Common myeloid progenitor, CD34-positive (primary cell): ENCODE data around the gene VKORC1.
"Not testable (repeated sequence)": the region's sequence is repeated elsewhere in the genome, so short reads cannot be mapped to it uniquely, and the experiment has no call there.

Experiments
- CTCF ChIA-PET: fragments of 350-600 bp; sonication (Branson Sonifier 250); formaldehyde crosslinking; loops from one replicate; lab custom pipeline; 2021; ENCODE audit warnings: antibody characterized with exemption; lab: Charles Lee
- POLR2A ChIA-PET: fragments of 350-600 bp; sonication (Branson Sonifier 250); formaldehyde crosslinking; loops from one replicate; lab custom pipeline; 2021; ENCODE audit warnings: antibody characterized with exemption; lab: Charles Lee
- DNase-seq, 3 donors: peaks; one replicate each; pipeline versions ENCODE4 v3.0.0 to v3.0.0-alpha.2; 2013
- H3K27ac ChIP-seq, 2 experiments: 1 replicate in 1 of 2; 2 replicates in 1 of 2; pipeline ENCODE4 v1.7.0; 2013; ENCODE audit warnings: inconsistent platforms in 2 of 2, low read length in 2 of 2, mild to moderate bottlenecking in 2 of 2, low read depth in 1 of 2, moderate library complexity in 1 of 2; ENCODE audit not compliant: severe bottlenecking in 2 of 2, insufficient read depth in 1 of 2, poor library complexity in 1 of 2
- H3K27me3 ChIP-seq, 5 experiments: replicated peaks in 2 of 5; 1 replicate in 3 of 5; 2 replicates in 2 of 5; pipeline versions ENCODE4 v1.6.1 to v1.7.0; 2013; ENCODE audit warnings: low read length in 4 of 5, mild to moderate bottlenecking in 2 of 5, moderate library complexity in 2 of 5, inconsistent platforms in 1 of 5; ENCODE audit not compliant: insufficient read depth in 5 of 5, control insufficient read depth in 4 of 5
- H3K36me3 ChIP-seq, 4 experiments: 1 replicate in 2 of 4; 2 replicates in 2 of 4; pipeline versions ENCODE4 v1.6.1 to v1.7.0; 2013; ENCODE audit warnings: low read length in 3 of 4, control low read depth in 1 of 4, mild to moderate bottlenecking in 1 of 4; ENCODE audit not compliant: control insufficient read depth in 4 of 4, insufficient read depth in 4 of 4
- H3K4me1 ChIP-seq, 4 experiments: 1 replicate in 3 of 4; 2 replicates in 1 of 4; pipeline versions ENCODE4 v1.6.1 to v1.7.1; 2013; ENCODE audit warnings: low read length in 3 of 4, mild to moderate bottlenecking in 3 of 4, control low read depth in 1 of 4, inconsistent platforms in 1 of 4, moderate library complexity in 1 of 4; ENCODE audit not compliant: control insufficient read depth in 4 of 4, insufficient read depth in 4 of 4; ENCODE audit errors: control extremely low read depth in 1 of 4
- H3K4me3 ChIP-seq, 7 experiments: 1 replicate in 4 of 7; 2 replicates in 3 of 7; pipeline versions ENCODE4 v1.5.1 to v1.7.0; 2013; ENCODE audit warnings: mild to moderate bottlenecking in 7 of 7, low read length in 6 of 7, moderate library complexity in 6 of 7, inconsistent platforms in 2 of 7, low read depth in 2 of 7, control low read depth in 1 of 7; ENCODE audit not compliant: insufficient read depth in 4 of 7, control insufficient read depth in 1 of 7; ENCODE audit errors: extremely low read depth in 1 of 7
- H3K9me3 ChIP-seq, 5 experiments: 1 replicate in 4 of 5; 2 replicates in 1 of 5; pipeline versions ENCODE4 v1.6.1 to v1.7.1; 2013; ENCODE audit warnings: low read length in 4 of 5, mild to moderate bottlenecking in 2 of 5, inconsistent platforms in 1 of 5, low read depth in 1 of 5, moderate library complexity in 1 of 5; ENCODE audit not compliant: control insufficient read depth in 4 of 5, insufficient read depth in 2 of 5; ENCODE audit errors: control extremely low read depth in 1 of 5
- WGBS: methylation state at CpG from one replicate; pipeline ENCODE4 v1.1.5; 2013; ENCODE audit not compliant: insufficient coverage; 5-methylcytosine and 5-hydroxymethylcytosine counted together

VKORC1 gene

DNA sequence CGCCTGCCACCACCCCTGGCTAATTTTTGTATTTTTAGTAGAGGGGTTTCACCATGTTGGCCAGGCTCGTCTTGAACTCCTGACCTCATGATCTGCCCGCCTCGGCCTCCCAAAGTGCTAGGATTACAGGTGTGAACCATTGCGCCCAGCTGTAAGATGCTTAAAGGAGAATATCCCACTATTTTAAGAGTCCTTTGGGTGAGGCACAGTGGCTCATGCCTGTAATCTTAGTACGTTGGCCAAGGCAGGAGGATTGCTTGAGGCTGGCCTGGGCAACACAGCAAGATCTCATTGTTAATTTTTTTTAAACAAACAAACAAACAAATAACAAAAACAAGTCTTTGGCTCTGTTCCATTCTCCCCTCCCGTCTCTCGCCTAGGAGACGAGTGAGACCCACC lies 46.5 kb upstream of the VKORC1 start:
- Histone ChIP-seq H3K4me3 (peak overlapping the region in 1 of 7 experiments; percentile 52), H3K27ac (peak overlapping the region in 1 of 2 experiments; percentile 77), H3K4me1 (peaks cover 0 to 17% (median 17%) of the 10 kb centered on the region in 4 experiments)
- CTCF ChIA-PET: interaction anchor here (1.4 to 8.5 kb wide), 6 partner anchors 12 to 156 kb away, joined by 4 to 123 read pairs (median 10); partner anchors contain the start of genes HSD3B7 and KAT8
- H3K9me3 ChIP-seq, H3K36me3 ChIP-seq, POLR2A ChIA-PET, H3K27me3 ChIP-seq, DNase-seq: not testable (repeated sequence)
- 98% methylated on average over 9 of the region's 9 CpGs for WGBS

DNA sequence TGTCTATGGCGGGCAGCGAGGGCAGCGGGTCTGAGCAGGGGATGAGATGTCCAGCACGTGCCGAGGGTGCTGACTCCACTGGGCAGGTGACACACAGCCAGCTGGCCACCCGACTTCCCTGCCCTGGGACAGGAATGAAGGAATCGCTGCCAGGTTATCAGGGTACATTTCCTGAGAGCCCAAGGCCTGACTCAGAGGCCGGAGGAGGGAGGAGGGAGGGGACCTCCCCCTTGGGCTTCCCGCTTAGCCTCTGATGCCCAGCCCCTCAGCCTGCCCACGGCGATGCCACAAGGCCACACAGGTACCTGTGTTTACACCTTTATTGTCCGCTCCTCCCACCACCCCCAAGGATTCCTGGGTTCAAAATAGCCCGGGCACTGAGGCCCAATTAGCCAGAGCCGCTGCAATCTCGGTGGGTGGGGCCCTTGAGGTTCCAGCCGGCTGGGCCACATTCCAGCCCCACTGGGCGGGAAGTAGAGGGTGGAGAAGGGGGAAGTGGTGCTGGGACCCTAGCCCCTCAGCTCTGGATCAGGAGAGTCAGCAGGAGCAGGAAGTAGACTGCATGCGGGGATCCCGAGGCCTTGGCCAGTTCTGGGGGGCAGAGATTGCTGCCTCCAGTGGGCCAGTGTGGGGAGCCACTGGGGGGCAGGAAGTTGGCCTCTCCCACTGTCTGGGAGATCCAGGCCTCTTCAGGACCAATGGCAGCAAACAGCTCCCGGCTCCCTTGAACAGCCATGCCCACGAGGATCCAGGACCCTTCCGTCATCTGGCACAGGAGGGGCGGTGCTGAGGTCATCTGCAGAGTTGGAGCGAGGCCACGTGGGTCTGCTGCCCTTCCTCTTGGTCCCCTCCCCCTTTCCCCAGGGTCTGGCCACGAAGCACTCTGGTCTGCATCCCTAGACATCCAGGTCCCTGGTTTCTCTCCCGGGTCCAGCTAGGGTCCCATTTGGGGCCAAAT lies 44.3 kb upstream of the VKORC1 start:
- H3K4me3 ChIP-seq: no peak overlapping the region
- WGBS: 95% methylated on average over 23 of the region's 27 CpGs
- peaks cover 0 to 17% (median 17%) of the 10 kb centered on the region in 4 experiments for H3K4me1 ChIP-seq
- POLR2A ChIA-PET: no interaction called here
- CTCF ChIA-PET: interaction anchor here (0.5 to 8.5 kb wide), 3 partner anchors 10 to 39 kb away, joined by 3 to 123 read pairs (median 3); no protein-coding TSS in a partner anchor
- no peaks in the 10 kb centered on the region for H3K9me3 ChIP-seq
- no peak overlapping the region for H3K27ac ChIP-seq
- H3K27me3 ChIP-seq: no peaks in the 10 kb centered on the region
- no peaks in the 10 kb centered on the region for H3K36me3 ChIP-seq
- no peak for DNase-seq

DNA sequence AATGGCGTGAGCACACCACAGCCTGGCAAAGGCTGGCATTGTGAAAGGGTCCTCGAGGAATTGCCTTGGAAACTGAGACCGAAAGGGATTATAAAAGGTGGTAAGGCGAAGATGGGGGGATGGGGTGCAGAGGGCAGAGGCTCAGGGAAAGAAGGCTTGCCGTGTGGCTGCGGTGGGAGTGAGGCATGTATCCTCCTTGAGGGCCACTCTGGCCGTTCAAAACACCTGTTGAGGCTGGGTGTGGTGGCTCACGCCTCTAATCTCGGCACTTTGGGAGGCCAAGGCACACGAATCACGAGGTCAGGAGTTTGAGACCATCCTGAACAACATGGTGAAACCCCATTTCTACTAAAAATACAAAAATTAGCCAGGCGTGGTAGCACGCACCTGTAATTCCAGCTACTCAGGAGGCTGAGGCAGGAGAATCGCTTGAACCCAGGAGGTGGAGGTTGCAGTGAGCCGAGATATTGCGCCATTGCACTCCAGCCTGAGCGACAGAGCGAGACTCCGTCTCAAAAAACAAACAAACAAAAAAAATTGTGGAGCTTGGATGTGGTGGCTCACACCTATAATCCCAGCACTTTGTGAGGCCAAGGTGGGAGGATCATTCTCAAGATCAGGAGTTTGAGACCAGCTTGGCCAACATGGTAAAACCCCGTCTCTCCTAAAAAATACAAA lies 42.4 kb upstream of the VKORC1 start:
- H3K9me3 ChIP-seq, DNase-seq, POLR2A ChIA-PET, H3K4me3 ChIP-seq, H3K27me3 ChIP-seq, H3K27ac ChIP-seq, H3K4me1 ChIP-seq: not testable (repeated sequence)
- H3K36me3 ChIP-seq: peaks cover 0 to 12% (median 8%) of the 10 kb centered on the region in 4 experiments
- WGBS: 99% methylated on average over 16 of the region's 20 CpGs
- CTCF ChIA-PET: interaction anchor here (0.7 to 1.5 kb wide), 4 partner anchors 9 to 35 kb away, joined by 3 read pairs; partner anchors contain the start of gene PRSS36

DNA sequence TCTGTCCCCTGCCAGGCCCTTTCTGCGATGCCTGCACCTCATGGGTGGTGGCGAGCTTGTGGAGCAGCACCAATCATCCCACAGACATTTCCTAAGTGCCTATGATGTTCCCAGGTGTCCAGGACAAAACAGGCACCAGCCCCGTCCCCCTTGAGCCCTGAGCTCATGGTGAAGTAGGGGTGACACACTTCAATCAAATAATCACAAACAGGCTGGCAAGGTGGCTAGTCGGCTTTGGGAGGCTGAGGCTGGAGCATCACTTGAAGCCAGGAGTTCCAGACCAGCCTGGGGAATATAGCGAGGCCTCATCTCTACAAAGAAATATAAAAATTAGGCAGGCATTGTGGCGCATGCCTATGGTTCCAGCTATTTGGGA lies 41.7 kb upstream of the VKORC1 start:
- H3K4me1 ChIP-seq: peaks cover 0 to 3% (median 2%) of the 10 kb centered on the region in 4 experiments
- ChIA-PET POLR2A (no interaction called here), CTCF (interaction anchor here (0.6 to 2.1 kb wide), 4 partner anchors 13 to 152 kb away, joined by 3 to 6 read pairs (median 3); partner anchors contain the start of genes KAT8 and PRSS36)
- WGBS: 100% methylated on average over 1 of the region's 6 CpGs
- no peak for DNase-seq
- no peaks in the 10 kb centered on the region for H3K9me3 ChIP-seq
- peaks cover 0 to 18% (median 12%) of the 10 kb centered on the region in 4 experiments for H3K36me3 ChIP-seq
- no peak overlapping the region for H3K27ac ChIP-seq
- H3K4me3 ChIP-seq: no peak overlapping the region
- no peaks in the 10 kb centered on the region for H3K27me3 ChIP-seq

DNA sequence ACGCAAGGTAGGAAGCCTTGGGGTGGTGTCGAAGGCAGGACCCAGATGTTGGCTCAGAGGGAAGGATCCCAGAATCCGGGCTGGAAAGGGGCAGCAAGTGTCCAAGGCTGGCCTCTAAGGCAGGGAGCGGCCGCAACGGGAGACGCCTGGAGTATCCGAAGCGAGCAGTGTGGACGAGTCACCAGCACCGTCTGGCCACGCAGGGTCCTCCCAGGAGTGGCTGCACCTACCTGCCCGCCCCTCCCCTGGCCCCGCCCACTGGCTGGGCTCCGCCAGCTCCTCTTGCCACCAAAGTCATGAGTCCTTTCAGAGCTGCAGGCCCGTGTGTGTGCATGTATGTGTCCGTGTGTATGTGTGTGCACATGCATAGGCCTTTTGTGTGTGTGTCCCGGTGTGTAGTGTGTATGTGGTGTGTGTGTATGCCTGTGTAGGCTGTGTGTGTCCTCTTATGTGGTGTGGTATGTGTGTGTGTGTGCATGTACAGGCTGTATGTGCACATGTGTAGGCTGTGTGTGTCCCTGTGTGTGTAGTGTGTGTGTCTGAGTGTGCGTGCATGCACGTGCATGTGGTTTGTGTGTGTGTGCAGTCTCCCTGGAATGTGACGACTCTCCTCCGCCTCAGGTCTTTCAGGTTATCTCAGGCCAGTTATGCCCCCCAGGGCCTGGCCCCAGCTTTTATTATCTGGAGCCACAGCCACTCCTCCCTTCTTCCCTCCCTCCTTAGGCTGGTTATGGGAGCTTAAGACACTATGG lies 41.1 kb upstream of the VKORC1 start, which contains the start of gene PRSS8:
Gene PRSS8, minus strand, starts transcription at position 193 of the 752 bp plus-strand sequence. CDS start 229 bp downstream, outside the sequence.
- ChIA-PET CTCF (interaction anchor here (0.6 to 2.1 kb wide), 5 partner anchors 10 to 151 kb away, joined by 3 to 6 read pairs (median 3); partner anchors contain the start of genes KAT8 and PRSS36), POLR2A (no interaction called here)
- Histone ChIP-seq H3K36me3 (peaks cover 0 to 23% (median 14%) of the 10 kb centered on the region in 4 experiments), H3K27ac (peak within 1 kb of the TSS in 1 of 2 experiments; percentile 49), H3K27me3 (no peaks in the 10 kb centered on the region), H3K9me3 (no peaks in the 10 kb centered on the region), H3K4me1 (no peaks in the 10 kb centered on the region), H3K4me3 (no peak within 1 kb of the TSS)
- 89% methylated on average over 21 of the region's 22 CpGs for WGBS
- DNase-seq: no peak
